Measurements from ENCODE around the gene MTA1.

DNA sequence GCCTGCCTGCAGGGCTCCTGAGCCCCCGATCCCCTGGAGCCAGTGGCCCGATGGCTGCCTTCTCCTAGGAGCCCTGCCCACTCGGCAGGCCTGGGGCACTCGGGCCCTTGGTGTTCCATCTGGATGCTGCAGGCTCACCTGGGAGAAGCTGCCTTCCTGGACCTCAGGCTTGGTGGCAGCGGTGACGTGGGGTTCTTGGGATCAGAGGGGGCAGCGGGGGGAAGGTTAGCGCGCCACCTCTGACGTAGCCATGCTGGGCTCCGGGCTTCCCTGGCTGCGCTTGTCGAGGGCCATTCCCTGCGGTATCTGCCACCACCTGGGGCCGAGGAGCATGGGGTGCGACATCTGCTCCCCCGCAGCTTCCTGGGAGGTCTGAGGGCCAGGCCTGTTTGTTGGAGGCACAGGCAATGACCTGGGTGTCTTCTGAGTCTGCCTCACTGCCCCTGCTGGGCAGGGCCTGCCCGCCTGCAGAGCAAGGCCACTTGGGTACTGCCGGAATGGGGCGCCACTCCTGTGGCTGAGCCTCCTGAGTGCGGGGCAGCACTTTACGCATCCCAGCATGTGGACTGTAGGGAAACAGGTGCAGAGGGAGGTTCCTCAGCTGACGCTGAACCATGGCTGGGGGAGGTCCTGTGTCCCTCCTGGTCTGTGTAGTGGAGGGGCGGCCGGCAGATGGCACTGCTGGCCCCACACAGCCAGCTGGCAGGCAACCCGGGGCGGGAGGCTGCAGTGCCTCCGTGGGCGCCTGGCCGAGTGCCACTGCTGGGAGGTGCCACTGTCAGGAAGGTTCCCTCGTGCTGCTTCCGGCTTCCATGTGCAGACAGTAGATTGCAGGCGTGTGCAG is 20.3 kb downstream of the MTA1 start:
- TF ChIP-seq, protein P1, sequence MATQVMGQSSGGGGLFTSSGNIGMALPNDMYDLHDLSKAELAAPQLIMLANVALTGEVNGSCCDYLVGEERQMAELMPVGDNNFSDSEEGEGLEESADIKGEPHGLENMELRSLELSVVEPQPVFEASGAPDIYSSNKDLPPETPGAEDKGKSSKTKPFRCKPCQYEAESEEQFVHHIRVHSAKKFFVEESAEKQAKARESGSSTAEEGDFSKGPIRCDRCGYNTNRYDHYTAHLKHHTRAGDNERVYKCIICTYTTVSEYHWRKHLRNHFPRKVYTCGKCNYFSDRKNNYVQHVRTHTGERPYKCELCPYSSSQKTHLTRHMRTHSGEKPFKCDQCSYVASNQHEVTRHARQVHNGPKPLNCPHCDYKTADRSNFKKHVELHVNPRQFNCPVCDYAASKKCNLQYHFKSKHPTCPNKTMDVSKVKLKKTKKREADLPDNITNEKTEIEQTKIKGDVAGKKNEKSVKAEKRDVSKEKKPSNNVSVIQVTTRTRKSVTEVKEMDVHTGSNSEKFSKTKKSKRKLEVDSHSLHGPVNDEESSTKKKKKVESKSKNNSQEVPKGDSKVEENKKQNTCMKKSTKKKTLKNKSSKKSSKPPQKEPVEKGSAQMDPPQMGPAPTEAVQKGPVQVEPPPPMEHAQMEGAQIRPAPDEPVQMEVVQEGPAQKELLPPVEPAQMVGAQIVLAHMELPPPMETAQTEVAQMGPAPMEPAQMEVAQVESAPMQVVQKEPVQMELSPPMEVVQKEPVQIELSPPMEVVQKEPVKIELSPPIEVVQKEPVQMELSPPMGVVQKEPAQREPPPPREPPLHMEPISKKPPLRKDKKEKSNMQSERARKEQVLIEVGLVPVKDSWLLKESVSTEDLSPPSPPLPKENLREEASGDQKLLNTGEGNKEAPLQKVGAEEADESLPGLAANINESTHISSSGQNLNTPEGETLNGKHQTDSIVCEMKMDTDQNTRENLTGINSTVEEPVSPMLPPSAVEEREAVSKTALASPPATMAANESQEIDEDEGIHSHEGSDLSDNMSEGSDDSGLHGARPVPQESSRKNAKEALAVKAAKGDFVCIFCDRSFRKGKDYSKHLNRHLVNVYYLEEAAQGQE (IDR thresholded peaks at IDR 0.05; ENCODE audit: insufficient read depth in 1 of 2, low read depth in 2 of 2, low read length in 2 of 2), result no peak
- TF ChIP-seq POLR2AphosphoS5 (IDR thresholded peaks at IDR 0.05; ENCODE audit: low read depth, low read length), result no peak

All from PFSK-1 (cell line).